D721Med (cell line): ENCODE results near the gene HNRNPR.
"Not testable (repeated sequence)": the region's sequence is repeated elsewhere in the genome, so short reads cannot be mapped to it uniquely, and the experiment has no call there.

Source experiments
- DNase-seq: peaks from one replicate; pipeline ENCODE4 v3.0.0; 2011; ENCODE audit warnings: low spot score; ENCODE audit not compliant: insufficient read length
- FAIRE-seq: peaks from 2 replicates; lab custom pipeline; 2011; peaks lifted over from hg19 to GRCh38; lab: Jason Lieb, UNC
- CTCF ChIP-seq: IDR thresholded peaks from 2 replicates; pipeline ENCODE4 v1.5.1; 2012; ENCODE audit warnings: mild to moderate bottlenecking, control low read depth; ENCODE audit not compliant: insufficient read depth; ENCODE audit errors: missing control alignments

Gene HNRNPR

GRCh38 chr1:23278717-23279116, 65.4 kb downstream of the HNRNPR start:
- FAIRE-seq (no peak), DNase-seq (no peak)
- TF ChIP-seq CTCF, result no peak

GRCh38 chr1:23276531-23276930, 67.6 kb downstream of the HNRNPR start:
- DNase-seq (no peak), FAIRE-seq (no peak)
- TF ChIP-seq CTCF, result no peak

GRCh38 chr1:23274134-23274505, 70.0 kb downstream of the HNRNPR start:
- DNase-seq (no peak), FAIRE-seq (no peak)
- no peak for TF ChIP-seq CTCF

GRCh38 chr1:23273450-23274133, 70.5 kb downstream of the HNRNPR start:
- TF ChIP-seq CTCF, result no peak
- FAIRE-seq (no peak), DNase-seq (no peak)

GRCh38 chr1:23263380-23263887, 80.7 kb downstream of the HNRNPR start:
- DNase-seq, result no peak
- TF ChIP-seq CTCF, result no peak
- no peak for FAIRE-seq

GRCh38 chr1:23258082-23258481, 86.0 kb downstream of the HNRNPR start:
- not testable (repeated sequence) for FAIRE-seq, DNase-seq

GRCh38 chr1:23257371-23257770, 86.7 kb downstream of the HNRNPR start:
- not testable (repeated sequence) for FAIRE-seq, DNase-seq
